SU-DHL-6 (cell line): ENCODE measurements around the gene IGF2R.

Experiments used
- EZH2phosphoT487 ChIP-seq: fragments of 200-600 bp; sonication (generic), shearing (Covaris generic); conservative IDR thresholded peaks from 2 replicates; pipeline ENCODE4 v1.6.1; 2018; ENCODE audit warnings: mild to moderate bottlenecking, antibody characterized with exemption, low read length, moderate library complexity, mixed read lengths
- TF ChIP-seq, protein P1 (sequence below): fragments of 200-600 bp; sonication (generic); IDR thresholded peaks from one replicate; pipeline ENCODE4 v1.5.1; 2017; ENCODE audit warnings: antibody characterized with exemption, mild to moderate bottlenecking, low read length, moderate library complexity; ENCODE audit not compliant: insufficient read depth, poor library complexity, severe bottlenecking

DNA sequence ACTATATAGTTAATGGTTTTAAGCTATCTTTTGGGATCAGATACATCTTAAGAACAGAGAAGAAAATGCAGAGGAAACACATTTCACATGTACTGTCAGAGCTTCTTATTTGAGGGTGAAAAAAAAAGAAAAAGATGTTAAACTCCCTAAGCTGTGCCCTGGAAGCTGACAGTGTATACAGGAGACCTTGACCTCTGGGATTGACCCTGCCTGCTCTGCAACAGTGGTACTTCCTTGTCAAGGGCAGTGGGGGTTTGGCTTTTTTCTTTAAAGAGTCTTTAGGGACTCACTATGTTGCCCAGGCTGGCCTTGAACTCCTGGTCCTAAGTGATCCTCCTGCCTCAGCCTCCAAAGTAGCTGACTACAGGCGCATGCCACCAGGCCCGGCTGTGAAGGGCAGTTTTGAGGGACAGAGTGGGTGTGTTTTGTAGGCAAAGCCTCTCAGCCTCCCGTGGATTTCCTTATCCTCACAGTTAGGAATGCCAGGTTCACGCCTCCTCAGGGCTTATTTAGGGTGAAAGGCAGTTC lies 92.1 kb downstream of the IGF2R start:
- TF ChIP-seq, protein P1, sequence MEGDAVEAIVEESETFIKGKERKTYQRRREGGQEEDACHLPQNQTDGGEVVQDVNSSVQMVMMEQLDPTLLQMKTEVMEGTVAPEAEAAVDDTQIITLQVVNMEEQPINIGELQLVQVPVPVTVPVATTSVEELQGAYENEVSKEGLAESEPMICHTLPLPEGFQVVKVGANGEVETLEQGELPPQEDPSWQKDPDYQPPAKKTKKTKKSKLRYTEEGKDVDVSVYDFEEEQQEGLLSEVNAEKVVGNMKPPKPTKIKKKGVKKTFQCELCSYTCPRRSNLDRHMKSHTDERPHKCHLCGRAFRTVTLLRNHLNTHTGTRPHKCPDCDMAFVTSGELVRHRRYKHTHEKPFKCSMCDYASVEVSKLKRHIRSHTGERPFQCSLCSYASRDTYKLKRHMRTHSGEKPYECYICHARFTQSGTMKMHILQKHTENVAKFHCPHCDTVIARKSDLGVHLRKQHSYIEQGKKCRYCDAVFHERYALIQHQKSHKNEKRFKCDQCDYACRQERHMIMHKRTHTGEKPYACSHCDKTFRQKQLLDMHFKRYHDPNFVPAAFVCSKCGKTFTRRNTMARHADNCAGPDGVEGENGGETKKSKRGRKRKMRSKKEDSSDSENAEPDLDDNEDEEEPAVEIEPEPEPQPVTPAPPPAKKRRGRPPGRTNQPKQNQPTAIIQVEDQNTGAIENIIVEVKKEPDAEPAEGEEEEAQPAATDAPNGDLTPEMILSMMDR, result no peak
- TF ChIP-seq EZH2phosphoT487, result no peak
